HT-29 (cell line): ENCODE data around the gene DBNDD1. TPM values are rescaled to one million over a fixed set of nuclear protein-coding genes. Genes with fewer than 3 reads are reported as not detected.

Source experiments
- DNase-seq: peaks from one replicate; pipeline ENCODE4 v3.0.0-alpha.2; 2015; ENCODE audit warnings: low spot score
- total RNA-seq: library from RNA; depleted of rRNA; stranded (reverse); fragments of >200 nt; shearing (Covaris generic); gene quantifications from 2 replicates; pipeline ENCODE4 v1.2.3, GENCODE V29; 2014

DBNDD1 gene
- total RNA-seq, 1 experiment from 2014 or later: 15.8 TPM

- no peak for DNase-seq
Measured at GRCh38 chr16:90037276-90037675, 18.0 kb upstream of the DBNDD1 start.

GRCh38 chr16:90035902-90036301 is 16.6 kb upstream of the DBNDD1 start:
- no peak for DNase-seq

GRCh38 chr16:90034504-90034903 is 15.2 kb upstream of the DBNDD1 start:
- no peak for DNase-seq

GRCh38 chr16:90033387-90033786 is 14.1 kb upstream of the DBNDD1 start:
- DNase-seq: no peak

- no peak for DNase-seq
Measured at GRCh38 chr16:90032674-90033331, 13.5 kb upstream of the DBNDD1 start.

GRCh38 chr16:90031931-90032673 is 12.8 kb upstream of the DBNDD1 start:
- DNase-seq: no peak

GRCh38 chr16:90031186-90031930 is 12.1 kb upstream of the DBNDD1 start:
- no peak for DNase-seq

GRCh38 chr16:90028985-90029384 is 9.7 kb upstream of the DBNDD1 start:
- no peak for DNase-seq

GRCh38 chr16:90027611-90028010 is 8.4 kb upstream of the DBNDD1 start:
- DNase-seq: no peak

- no peak for DNase-seq
Measured at GRCh38 chr16:90026135-90026534, 6.9 kb upstream of the DBNDD1 start.

- DNase-seq: peak; percentile 29
Measured at GRCh38 chr16:90023078-90023447, 3.8 kb upstream of the DBNDD1 start.

GRCh38 chr16:90022209-90023077 is 3.2 kb upstream of the DBNDD1 start:
- peak; percentile 94 for DNase-seq

- DNase-seq: no peak
Measured at GRCh38 chr16:90020838-90021382, 1.7 kb upstream of the DBNDD1 start.

- no peak for DNase-seq
Measured at GRCh38 chr16:90020260-90020837, 1.1 kb upstream of the DBNDD1 start.

GRCh38 chr16:90019543-90020259 is 445 bp upstream of the DBNDD1 start:
- peak; percentile 30 for DNase-seq

GRCh38 chr16:90018297-90018651 is 982 bp downstream of the DBNDD1 start:
- DNase-seq: peak; percentile 25

- DNase-seq: no peak
Measured at GRCh38 chr16:90016339-90016950, 2.8 kb downstream of the DBNDD1 start.

GRCh38 chr16:90015586-90016338 is 3.5 kb downstream of the DBNDD1 start:
- no peak for DNase-seq
